SK-N-SH treated with all-trans-retinoic acid at 6 μM for 48 hours (cell line): Measurements from ENCODE around the gene TMEM156.

ENCODE experiments used
- ESRRG ChIP-seq: fragments of 250-450 bp; sonication (Bioruptor Pico); IDR thresholded peaks from 2 replicates; pipeline ENCODE4 v1.6.1; 2021; ENCODE audit warnings: mild to moderate bottlenecking
- OSR1 ChIP-seq: fragments of 250-450 bp; sonication (Bioruptor Pico); IDR thresholded peaks from 2 replicates; pipeline ENCODE4 v1.8.0; 2022; ENCODE audit warnings: moderate library complexity, mild to moderate bottlenecking, inconsistent platforms
- PPARA ChIP-seq: fragments of 250-450 bp; sonication (Bioruptor Pico); IDR thresholded peaks from 2 replicates; pipeline ENCODE4 v1.5.0; 2020; ENCODE audit warnings: mild to moderate bottlenecking, borderline replicate concordance
- TOX ChIP-seq: fragments of 250-450 bp; sonication (Bioruptor Pico); IDR thresholded peaks from 2 replicates; pipeline ENCODE4 v1.8.0; 2021; ENCODE audit warnings: mild to moderate bottlenecking, moderate library complexity, borderline replicate concordance
- ZFP3 ChIP-seq: fragments of 250-450 bp; sonication (Bioruptor Pico); IDR thresholded peaks from 2 replicates; pipeline ENCODE4 v1.5.0; 2020; ENCODE audit warnings: mild to moderate bottlenecking, moderate library complexity
- ZNF565 ChIP-seq: fragments of 450-650 bp; formaldehyde crosslinking; conservative IDR thresholded peaks from 2 replicates; pipeline ENCODE4 v1.5.0; 2020; ENCODE audit warnings: low read depth, mild to moderate bottlenecking, moderate library complexity
- TF ChIP-seq, protein P1 (sequence below): fragments of 250-450 bp; sonication (Bioruptor Pico); IDR thresholded peaks from 2 replicates; pipeline ENCODE4 v1.8.0; 2021; ENCODE audit warnings: low read depth, mild to moderate bottlenecking, moderate library complexity, borderline replicate concordance
- TF ChIP-seq, protein P2 (sequence below): fragments of 250-450 bp; sonication (Bioruptor Pico); IDR thresholded peaks from 2 replicates; pipeline ENCODE4 v1.8.0; 2020; ENCODE audit warnings: mild to moderate bottlenecking, moderate library complexity, borderline replicate concordance
- TF ChIP-seq, protein P3 (sequence below): fragments of 250-450 bp; sonication (Bioruptor Pico); IDR thresholded peaks from 2 replicates; pipeline ENCODE4 v1.5.1; 2020; ENCODE audit warnings: low read depth, mild to moderate bottlenecking, moderate library complexity

DNA sequence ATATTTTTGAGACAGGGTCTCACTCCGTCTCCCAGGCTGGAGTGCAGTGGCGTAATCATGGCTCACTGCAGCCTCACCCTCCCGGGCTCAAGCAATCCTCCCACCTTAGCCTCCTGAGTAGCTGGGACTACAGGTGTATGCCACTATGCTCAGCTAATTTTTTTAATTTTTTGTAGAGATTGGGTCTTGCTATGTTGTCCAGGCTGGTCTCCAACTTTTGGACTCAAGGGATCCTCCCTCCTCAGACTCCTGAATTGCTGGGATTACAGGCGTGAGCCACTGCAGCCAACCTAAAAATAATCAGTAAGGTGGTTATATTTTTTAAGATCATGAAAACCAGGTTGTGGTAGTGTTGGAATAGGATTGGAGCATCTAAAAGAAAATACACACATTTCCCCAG, 38.1 kb downstream of the TMEM156 start:
- TF ChIP-seq TOX (no peak), ZFP3 (no peak), OSR1 (CRISPR knock-in tag) (no peak), ZNF565 (CRISPR knock-in tag) (no peak), PPARA (CRISPR knock-in tag) (no peak), ESRRG (CRISPR knock-in tag) (no peak)
- TF ChIP-seq, protein P1, sequence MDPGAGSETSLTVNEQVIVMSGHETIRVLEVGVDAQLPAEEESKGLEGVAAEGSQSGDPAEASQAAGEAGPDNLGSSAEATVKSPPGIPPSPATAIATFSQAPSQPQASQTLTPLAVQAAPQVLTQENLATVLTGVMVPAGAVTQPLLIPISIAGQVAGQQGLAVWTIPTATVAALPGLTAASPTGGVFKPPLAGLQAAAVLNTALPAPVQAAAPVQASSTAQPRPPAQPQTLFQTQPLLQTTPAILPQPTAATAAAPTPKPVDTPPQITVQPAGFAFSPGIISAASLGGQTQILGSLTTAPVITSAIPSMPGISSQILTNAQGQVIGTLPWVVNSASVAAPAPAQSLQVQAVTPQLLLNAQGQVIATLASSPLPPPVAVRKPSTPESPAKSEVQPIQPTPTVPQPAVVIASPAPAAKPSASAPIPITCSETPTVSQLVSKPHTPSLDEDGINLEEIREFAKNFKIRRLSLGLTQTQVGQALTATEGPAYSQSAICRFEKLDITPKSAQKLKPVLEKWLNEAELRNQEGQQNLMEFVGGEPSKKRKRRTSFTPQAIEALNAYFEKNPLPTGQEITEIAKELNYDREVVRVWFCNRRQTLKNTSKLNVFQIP, result no peak
- TF ChIP-seq, protein P2, sequence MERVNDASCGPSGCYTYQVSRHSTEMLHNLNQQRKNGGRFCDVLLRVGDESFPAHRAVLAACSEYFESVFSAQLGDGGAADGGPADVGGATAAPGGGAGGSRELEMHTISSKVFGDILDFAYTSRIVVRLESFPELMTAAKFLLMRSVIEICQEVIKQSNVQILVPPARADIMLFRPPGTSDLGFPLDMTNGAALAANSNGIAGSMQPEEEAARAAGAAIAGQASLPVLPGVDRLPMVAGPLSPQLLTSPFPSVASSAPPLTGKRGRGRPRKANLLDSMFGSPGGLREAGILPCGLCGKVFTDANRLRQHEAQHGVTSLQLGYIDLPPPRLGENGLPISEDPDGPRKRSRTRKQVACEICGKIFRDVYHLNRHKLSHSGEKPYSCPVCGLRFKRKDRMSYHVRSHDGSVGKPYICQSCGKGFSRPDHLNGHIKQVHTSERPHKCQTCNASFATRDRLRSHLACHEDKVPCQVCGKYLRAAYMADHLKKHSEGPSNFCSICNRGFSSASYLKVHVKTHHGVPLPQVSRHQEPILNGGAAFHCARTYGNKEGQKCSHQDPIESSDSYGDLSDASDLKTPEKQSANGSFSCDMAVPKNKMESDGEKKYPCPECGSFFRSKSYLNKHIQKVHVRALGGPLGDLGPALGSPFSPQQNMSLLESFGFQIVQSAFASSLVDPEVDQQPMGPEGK (CRISPR knock-in tag), result no peak
- TF ChIP-seq, protein P3, sequence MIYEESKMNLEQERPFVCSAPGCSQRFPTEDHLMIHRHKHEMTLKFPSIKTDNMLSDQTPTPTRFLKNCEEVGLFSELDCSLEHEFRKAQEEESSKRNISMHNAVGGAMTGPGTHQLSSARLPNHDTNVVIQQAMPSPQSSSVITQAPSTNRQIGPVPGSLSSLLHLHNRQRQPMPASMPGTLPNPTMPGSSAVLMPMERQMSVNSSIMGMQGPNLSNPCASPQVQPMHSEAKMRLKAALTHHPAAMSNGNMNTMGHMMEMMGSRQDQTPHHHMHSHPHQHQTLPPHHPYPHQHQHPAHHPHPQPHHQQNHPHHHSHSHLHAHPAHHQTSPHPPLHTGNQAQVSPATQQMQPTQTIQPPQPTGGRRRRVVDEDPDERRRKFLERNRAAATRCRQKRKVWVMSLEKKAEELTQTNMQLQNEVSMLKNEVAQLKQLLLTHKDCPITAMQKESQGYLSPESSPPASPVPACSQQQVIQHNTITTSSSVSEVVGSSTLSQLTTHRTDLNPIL (CRISPR knock-in tag), result no peak
